ENCODE data around the gene DNAJC30.

Gene DNAJC30

GRCh38 chr7:73706126-73707044, 23.1 kb upstream of the DNAJC30 start:
- no peak overlapping the region for H2BK120ac ChIP-seq (ENCODE audit: low read depth, low read length)
- H3K79me2 ChIP-seq (ENCODE audit: control insufficient read depth, insufficient read depth, low read length), result no peaks in the 10 kb centered on the region
- WGBS (ENCODE audit: extremely low coverage, insufficient coverage, low lambda C conversion rate), result no CpG with 5 or more reads among the region's 25 CpGs

GRCh38 chr7:73705551-73705920, 22.3 kb upstream of the DNAJC30 start:
- Histone ChIP-seq H3K4me3 (ENCODE audit: low read length) (no peak overlapping the region), H3K4me2 (ENCODE audit: low read length) (no peak overlapping the region), H2BK5ac (ENCODE audit: low read length) (no peak overlapping the region), H3K23ac (ENCODE audit: low read length) (no peak overlapping the region), H2BK15ac (replicated peaks; ENCODE audit: low read depth) (no peak overlapping the region), H3K79me1 (ENCODE audit: low read length) (no peaks in the 10 kb centered on the region), H3K36me3 (ENCODE audit: control insufficient read depth, insufficient read depth, low read length) (no peaks in the 10 kb centered on the region), H3K27me3 (ENCODE audit: insufficient read depth, low read length, poor library complexity) (no peaks in the 10 kb centered on the region), H2BK120ac (ENCODE audit: low read depth, low read length) (no peak overlapping the region), H3K4me1 (ENCODE audit: control insufficient read depth, low read depth, low read length) (no peaks in the 10 kb centered on the region), H3K79me2 (ENCODE audit: control insufficient read depth, insufficient read depth, low read length) (no peaks in the 10 kb centered on the region), H3K27ac (ENCODE audit: low read depth, low read length) (no peak overlapping the region), H2AK5ac (ENCODE audit: low read length) (no peak overlapping the region), H3K9ac (ENCODE audit: low read length) (no peak overlapping the region), H3K56ac (ENCODE audit: low read length) (no peak overlapping the region), H3K18ac (ENCODE audit: low read length) (no peak overlapping the region), H3K4ac (ENCODE audit: low read depth, low read length) (no peak overlapping the region), H4K5ac (ENCODE audit: low read length) (no peak overlapping the region), H4K8ac (ENCODE audit: low read depth, low read length) (no peak overlapping the region)
- no peak for DNase-seq
- no CpG with 5 or more reads among the region's 10 CpGs for WGBS (ENCODE audit: extremely low coverage, insufficient coverage, low lambda C conversion rate)

More at GRCh38 chr7:73706126-73707044, 23.1 kb upstream of the DNAJC30 start:
- Histone ChIP-seq H3K79me1 (ENCODE audit: low read length) (no peaks in the 10 kb centered on the region), H3K4me3 (ENCODE audit: low read length) (no peak overlapping the region), H4K5ac (ENCODE audit: low read length) (no peak overlapping the region), H3K9ac (ENCODE audit: low read length) (no peak overlapping the region), H3K27ac (ENCODE audit: low read depth, low read length) (no peak overlapping the region), H3K4me1 (ENCODE audit: control insufficient read depth, low read depth, low read length) (no peaks in the 10 kb centered on the region), H3K36me3 (ENCODE audit: control insufficient read depth, insufficient read depth, low read length) (no peaks in the 10 kb centered on the region), H3K18ac (ENCODE audit: low read length) (no peak overlapping the region), H3K56ac (ENCODE audit: low read length) (no peak overlapping the region), H3K4ac (ENCODE audit: low read depth, low read length) (no peak overlapping the region), H4K8ac (ENCODE audit: low read depth, low read length) (no peak overlapping the region), H3K4me2 (ENCODE audit: low read length) (no peak overlapping the region), H3K23ac (ENCODE audit: low read length) (no peak overlapping the region), H2AK5ac (ENCODE audit: low read length) (no peak overlapping the region), H2BK15ac (replicated peaks; ENCODE audit: low read depth) (no peak overlapping the region), H2BK5ac (ENCODE audit: low read length) (no peak overlapping the region), H3K27me3 (ENCODE audit: insufficient read depth, low read length, poor library complexity) (no peaks in the 10 kb centered on the region)
- DNase-seq, result no peak

- no peak overlapping the region for H2BK15ac ChIP-seq (replicated peaks; ENCODE audit: low read depth)
- H3K4me1 ChIP-seq (ENCODE audit: control insufficient read depth, low read depth, low read length), result no peaks in the 10 kb centered on the region
- H3K27me3 ChIP-seq (ENCODE audit: insufficient read depth, low read length, poor library complexity), result no peaks in the 10 kb centered on the region
- H3K4me2 ChIP-seq (ENCODE audit: low read length), result no peak overlapping the region
- H3K36me3 ChIP-seq (ENCODE audit: control insufficient read depth, insufficient read depth, low read length), result no peaks in the 10 kb centered on the region
- H3K23ac ChIP-seq (ENCODE audit: low read length), result no peak overlapping the region
- H2BK120ac ChIP-seq (ENCODE audit: low read depth, low read length), result no peak overlapping the region
- no peak overlapping the region for H4K5ac ChIP-seq (ENCODE audit: low read length)
- H2BK5ac ChIP-seq (ENCODE audit: low read length), result no peak overlapping the region
- no peak overlapping the region for H3K18ac ChIP-seq (ENCODE audit: low read length)
- H4K8ac ChIP-seq (ENCODE audit: low read depth, low read length), result no peak overlapping the region
- no peak for DNase-seq
- no peak overlapping the region for H3K27ac ChIP-seq (ENCODE audit: low read depth, low read length)
- H3K79me1 ChIP-seq (ENCODE audit: low read length), result no peaks in the 10 kb centered on the region
- no peak overlapping the region for H3K9ac ChIP-seq (ENCODE audit: low read length)
- H2AK5ac ChIP-seq (ENCODE audit: low read length), result no peak overlapping the region
- no CpG with 5 or more reads among the region's 23 CpGs for whole genome bisulfite sequencing (ENCODE audit: extremely low coverage, insufficient coverage, low lambda C conversion rate)
- H3K4me3 ChIP-seq (ENCODE audit: low read length), result no peak overlapping the region
- no peaks in the 10 kb centered on the region for H3K79me2 ChIP-seq (ENCODE audit: control insufficient read depth, insufficient read depth, low read length)
- no peak overlapping the region for H3K4ac ChIP-seq (ENCODE audit: low read depth, low read length)
- H3K56ac ChIP-seq (ENCODE audit: low read length), result no peak overlapping the region
These were observed 21.6 kb upstream of the DNAJC30 start for GRCh38 chr7:73704640-73705550.

GRCh38 chr7:73703757-73704639, 20.7 kb upstream of the DNAJC30 start:
- H3K4me3 ChIP-seq (ENCODE audit: low read length), result no peak overlapping the region
- no peak overlapping the region for H3K27ac ChIP-seq (ENCODE audit: low read depth, low read length)
- H2BK5ac ChIP-seq (ENCODE audit: low read length), result no peak overlapping the region
- no peaks in the 10 kb centered on the region for H3K79me2 ChIP-seq (ENCODE audit: control insufficient read depth, insufficient read depth, low read length)
- H3K4me2 ChIP-seq (ENCODE audit: low read length), result no peak overlapping the region
- H3K36me3 ChIP-seq (ENCODE audit: control insufficient read depth, insufficient read depth, low read length), result no peaks in the 10 kb centered on the region
- H4K8ac ChIP-seq (ENCODE audit: low read depth, low read length), result no peak overlapping the region
- no CpG with 5 or more reads among the region's 45 CpGs for WGBS (ENCODE audit: extremely low coverage, insufficient coverage, low lambda C conversion rate)
- no peaks in the 10 kb centered on the region for H3K27me3 ChIP-seq (ENCODE audit: insufficient read depth, low read length, poor library complexity)
- no peak overlapping the region for H3K23ac ChIP-seq (ENCODE audit: low read length)
- no peak overlapping the region for H2BK15ac ChIP-seq (replicated peaks; ENCODE audit: low read depth)
- H4K5ac ChIP-seq (ENCODE audit: low read length), result no peak overlapping the region
- peak overlapping the region; percentile 18 for H3K9ac ChIP-seq (ENCODE audit: low read length)
- DNase-seq, result peak; percentile 83
- H2AK5ac ChIP-seq (ENCODE audit: low read length), result no peak overlapping the region
- no peak overlapping the region for H2BK120ac ChIP-seq (ENCODE audit: low read depth, low read length)
- H3K18ac ChIP-seq (ENCODE audit: low read length), result no peak overlapping the region
- no peak overlapping the region for H3K56ac ChIP-seq (ENCODE audit: low read length)
- no peaks in the 10 kb centered on the region for H3K79me1 ChIP-seq (ENCODE audit: low read length)
- H3K4ac ChIP-seq (ENCODE audit: low read depth, low read length), result no peak overlapping the region
- H3K4me1 ChIP-seq (ENCODE audit: control insufficient read depth, low read depth, low read length), result no peaks in the 10 kb centered on the region

- no peak overlapping the region for H3K4me3 ChIP-seq (ENCODE audit: low read length)
- no peak overlapping the region for H3K4ac ChIP-seq (ENCODE audit: low read depth, low read length)
- no peak overlapping the region for H3K23ac ChIP-seq (ENCODE audit: low read length)
- peaks cover 1% of the 10 kb centered on the region for H3K36me3 ChIP-seq (ENCODE audit: control insufficient read depth, insufficient read depth, low read length)
- WGBS (ENCODE audit: extremely low coverage, insufficient coverage, low lambda C conversion rate), result no CpG with 5 or more reads among the region's 13 CpGs
- no peak overlapping the region for H2AK5ac ChIP-seq (ENCODE audit: low read length)
- H4K8ac ChIP-seq (ENCODE audit: low read depth, low read length), result no peak overlapping the region
- no peak overlapping the region for H3K27ac ChIP-seq (ENCODE audit: low read depth, low read length)
- H3K9ac ChIP-seq (ENCODE audit: low read length), result peak overlapping the region; percentile 18
- no peak overlapping the region for H2BK120ac ChIP-seq (ENCODE audit: low read depth, low read length)
- no peak overlapping the region for H3K4me2 ChIP-seq (ENCODE audit: low read length)
- no peaks in the 10 kb centered on the region for H3K27me3 ChIP-seq (ENCODE audit: insufficient read depth, low read length, poor library complexity)
- no peak overlapping the region for H4K5ac ChIP-seq (ENCODE audit: low read length)
- H3K4me1 ChIP-seq (ENCODE audit: control insufficient read depth, low read depth, low read length), result no peaks in the 10 kb centered on the region
- no peak overlapping the region for H3K56ac ChIP-seq (ENCODE audit: low read length)
- DNase-seq, result no peak
- H3K79me1 ChIP-seq (ENCODE audit: low read length), result no peaks in the 10 kb centered on the region
- H3K18ac ChIP-seq (ENCODE audit: low read length), result no peak overlapping the region
- H2BK5ac ChIP-seq (ENCODE audit: low read length), result no peak overlapping the region
- no peak overlapping the region for H2BK15ac ChIP-seq (replicated peaks; ENCODE audit: low read depth)
- no peaks in the 10 kb centered on the region for H3K79me2 ChIP-seq (ENCODE audit: control insufficient read depth, insufficient read depth, low read length)
These were observed 20.0 kb upstream of the DNAJC30 start for GRCh38 chr7:73703225-73703624.

All from mesendoderm (in vitro differentiated cells).